NCI-H128 (cell line): ENCODE data around the gene ZNF48.

Source experiments
- DNase-seq: peaks from one replicate; lab custom pipeline; 2025; ENCODE audit not compliant: unreplicated experiment; lab: John Stamatoyannopoulos, UW

ZNF48 gene

DNA sequence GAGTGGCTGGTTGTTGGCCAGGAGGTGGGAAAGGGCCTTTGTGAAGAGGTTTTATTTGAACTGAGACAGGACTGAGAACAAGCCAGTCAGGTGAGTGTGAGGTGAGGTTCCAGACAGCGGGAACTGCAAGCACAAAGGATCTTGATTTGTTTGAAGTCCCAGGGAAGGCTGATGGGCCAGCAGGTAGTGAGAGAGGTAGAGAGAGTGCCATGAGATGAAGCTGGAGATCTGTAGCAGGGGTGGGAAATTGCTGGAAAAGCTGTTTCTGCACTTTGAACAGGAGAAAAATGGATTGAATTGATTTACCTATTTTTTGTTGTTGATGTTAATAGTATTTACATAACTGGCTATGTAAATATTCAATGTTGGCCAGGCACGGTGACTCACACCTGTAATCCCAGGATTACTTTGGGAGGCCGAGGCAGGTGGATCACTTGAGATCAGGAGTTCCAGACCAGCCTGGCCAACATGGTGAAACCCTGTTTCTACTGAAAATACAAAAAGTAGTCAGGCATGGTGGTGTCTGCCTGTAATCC, 42.4 kb downstream of the ZNF48 start:
- DNase-seq: no peak

DNA sequence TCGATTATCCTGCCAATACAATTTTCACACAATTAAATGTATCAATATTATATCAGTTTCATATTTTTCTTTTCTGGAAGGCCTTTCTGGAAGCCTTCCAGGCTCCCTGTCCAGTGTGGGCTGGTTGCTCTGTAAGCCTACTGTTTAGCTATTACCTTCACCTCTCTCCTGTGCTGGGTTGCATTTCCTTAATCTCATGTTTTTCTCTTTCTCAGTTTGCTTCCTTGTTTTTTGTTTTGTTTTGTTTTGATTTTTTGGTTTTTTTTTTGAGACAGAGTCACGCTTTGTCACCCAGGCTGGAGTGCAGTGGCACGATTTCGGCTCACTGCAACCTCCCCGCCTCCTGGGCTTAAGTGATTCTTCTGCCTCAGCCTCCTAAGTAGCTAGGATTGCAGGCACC, 43.6 kb downstream of the ZNF48 start:
- no peak for DNase-seq

DNA sequence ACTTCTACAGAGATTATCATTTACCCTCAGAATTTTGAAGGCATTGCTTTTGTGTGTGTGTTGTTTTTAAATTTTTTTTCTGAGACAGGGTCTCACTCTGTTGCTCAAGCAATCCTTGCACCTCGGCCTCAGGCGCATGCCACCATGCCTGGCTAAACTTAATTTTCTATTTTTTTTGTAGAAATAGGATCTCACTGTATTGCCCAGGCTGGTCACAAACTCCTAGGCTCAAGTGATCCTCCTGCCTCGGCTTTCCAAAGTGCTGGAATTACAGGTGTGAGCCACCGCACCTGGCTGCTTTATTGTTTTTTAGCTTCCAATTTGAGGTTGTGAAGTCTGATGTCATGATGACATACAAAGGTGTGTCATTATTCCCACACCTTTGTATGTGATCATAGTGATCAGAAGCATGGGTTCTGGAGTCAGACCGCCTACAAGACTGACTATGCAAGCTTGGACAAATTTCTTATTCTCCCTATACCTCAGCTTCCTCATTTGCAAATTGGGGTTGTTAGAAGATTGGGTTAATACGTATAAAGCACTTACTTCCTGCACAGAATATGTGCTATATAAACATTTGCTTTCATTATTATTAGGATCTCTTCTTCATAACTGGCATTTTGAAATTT, 44.6 kb downstream of the ZNF48 start:
- DNase-seq: no peak

DNA sequence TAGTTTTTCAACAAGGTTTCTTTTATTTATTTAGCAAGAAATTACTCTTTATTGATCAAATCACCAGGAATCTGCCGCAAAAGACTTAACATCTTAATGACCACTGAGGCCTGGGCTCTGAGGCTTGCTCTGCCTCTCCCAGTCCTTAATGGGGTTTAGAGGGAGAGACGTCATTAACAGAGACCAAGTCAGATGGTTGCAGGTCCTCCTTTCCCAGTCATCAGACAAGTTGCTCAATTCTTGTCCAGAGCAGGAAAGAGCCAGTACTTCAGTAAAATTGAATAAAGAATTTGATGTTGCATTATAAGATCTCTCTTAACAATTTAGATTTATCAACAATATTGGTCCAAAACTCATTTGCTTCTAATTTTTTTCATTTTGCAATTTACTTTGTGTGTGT, 48.4 kb downstream of the ZNF48 start:
- no peak for DNase-seq

DNA sequence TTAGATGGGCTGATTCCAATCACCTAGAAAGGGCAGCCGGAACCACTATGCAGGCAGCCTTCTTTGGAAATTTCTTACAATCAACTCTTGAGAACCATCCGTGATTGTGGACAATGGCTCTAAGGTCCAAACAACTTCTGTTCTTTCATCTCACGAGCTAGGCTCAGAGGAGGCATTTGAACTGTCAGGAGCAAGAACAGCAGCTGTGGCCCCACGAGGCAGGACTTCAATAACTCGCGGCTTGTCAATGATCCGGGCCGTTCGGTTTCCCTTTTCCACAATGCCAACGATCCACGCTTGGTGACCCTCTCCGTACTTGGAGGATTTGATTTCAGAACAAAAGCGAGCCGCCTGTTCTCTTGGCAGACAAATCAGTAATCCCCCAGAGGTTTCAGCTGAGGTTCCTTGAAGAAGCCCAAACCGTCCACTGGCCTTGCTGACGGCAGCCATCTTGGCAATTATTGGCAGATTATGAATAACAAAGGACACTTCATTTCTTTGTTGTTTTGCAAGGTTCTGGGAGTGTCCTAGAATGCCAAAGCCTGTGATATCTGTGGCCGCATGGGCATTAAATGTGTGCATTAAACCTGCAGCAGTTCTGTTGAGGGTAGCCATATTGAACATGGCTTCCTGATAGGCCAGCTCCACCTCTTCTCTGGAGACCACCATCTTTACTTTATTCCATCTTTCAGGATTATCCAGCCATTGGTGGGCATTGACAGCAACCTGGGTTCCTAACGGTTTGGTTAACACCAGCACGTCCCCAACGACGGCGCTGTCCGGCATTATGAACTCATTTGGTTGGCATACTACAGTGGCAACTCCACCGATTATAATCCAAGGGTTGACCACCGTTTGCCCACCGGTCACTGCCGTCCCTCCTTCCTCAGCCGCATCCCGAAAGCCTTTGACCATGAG, 49.3 kb downstream of the ZNF48 start:
- DNase-seq: no peak

DNA sequence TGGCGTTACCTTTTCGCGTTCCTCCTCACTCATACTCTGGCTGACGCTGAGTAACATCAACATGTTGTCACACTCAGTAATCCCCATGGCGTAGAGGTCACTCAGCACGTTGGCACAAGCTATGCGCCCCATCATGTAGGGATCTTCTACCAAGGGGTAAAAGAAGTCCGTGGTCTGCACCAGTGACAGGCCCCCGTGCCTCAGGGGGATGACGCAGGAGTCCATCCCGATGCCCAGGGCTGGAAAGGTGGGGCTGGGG, 49.9 kb downstream of the ZNF48 start:
- no peak for DNase-seq

DNA sequence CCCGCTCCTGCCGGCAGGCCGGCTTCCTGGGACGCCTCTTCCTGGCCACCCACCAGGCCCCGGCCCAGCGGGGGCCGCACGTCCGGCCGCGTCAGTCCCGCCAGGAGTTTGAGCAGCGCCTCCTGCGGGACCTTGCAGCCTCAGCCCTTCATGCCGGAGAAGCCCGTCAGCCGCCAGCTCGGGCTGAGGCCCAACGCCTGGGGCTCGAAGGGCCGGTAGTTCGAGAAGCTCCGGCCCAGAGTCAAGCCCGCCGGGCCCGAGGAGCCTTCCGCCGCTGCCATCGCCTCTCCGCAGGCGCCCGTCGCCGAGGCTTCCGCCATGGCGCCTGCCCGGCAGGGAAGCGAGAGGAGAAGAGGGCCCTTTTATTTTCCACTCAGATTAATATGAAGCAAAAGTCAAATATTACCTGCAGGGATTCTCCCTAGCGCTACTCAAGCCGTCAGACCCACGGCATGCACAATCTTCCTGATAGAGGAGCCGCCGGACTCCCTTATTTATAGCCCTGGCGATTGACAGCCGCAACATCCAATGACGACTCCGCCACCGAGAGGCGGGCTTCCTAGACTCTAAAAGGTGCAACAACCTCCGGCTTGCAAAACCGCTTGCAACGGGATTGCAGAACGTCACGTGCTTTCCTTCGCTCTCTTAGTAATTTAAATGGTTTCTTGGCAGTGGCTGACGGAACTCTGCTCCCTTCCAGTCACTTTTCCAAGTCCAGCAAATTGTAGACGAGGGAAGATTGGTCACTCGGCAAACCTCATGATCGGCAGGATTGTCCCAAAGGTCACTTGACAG, 50.4 kb downstream of the ZNF48 start, which contains the start of gene SEPHS2:
TSS of gene SEPHS2 (minus strand) at position 467 of the 795 bp plus-strand sequence. CDS start at position 320, 147 bp downstream.
- peak; percentile 91 for DNase-seq

DNA sequence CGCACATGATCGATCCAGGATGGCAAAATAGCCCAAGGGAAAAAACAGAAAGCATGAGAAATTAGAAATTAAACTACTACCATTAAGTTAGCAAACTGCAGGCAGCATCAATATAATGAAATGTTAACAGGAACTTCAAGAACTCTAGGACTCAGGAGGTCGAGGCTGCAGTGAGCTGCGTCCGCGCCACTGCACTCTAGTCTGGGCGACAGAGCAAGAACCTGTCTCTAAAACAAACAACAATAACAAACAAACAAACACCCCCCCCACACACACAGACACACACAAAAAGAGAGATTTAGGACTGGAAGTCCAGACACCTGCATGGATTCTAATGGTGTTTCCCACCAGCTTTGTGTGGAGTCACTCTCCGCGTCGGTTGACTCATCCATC, 51.0 kb downstream of the ZNF48 start:
- DNase-seq: no peak

DNA sequence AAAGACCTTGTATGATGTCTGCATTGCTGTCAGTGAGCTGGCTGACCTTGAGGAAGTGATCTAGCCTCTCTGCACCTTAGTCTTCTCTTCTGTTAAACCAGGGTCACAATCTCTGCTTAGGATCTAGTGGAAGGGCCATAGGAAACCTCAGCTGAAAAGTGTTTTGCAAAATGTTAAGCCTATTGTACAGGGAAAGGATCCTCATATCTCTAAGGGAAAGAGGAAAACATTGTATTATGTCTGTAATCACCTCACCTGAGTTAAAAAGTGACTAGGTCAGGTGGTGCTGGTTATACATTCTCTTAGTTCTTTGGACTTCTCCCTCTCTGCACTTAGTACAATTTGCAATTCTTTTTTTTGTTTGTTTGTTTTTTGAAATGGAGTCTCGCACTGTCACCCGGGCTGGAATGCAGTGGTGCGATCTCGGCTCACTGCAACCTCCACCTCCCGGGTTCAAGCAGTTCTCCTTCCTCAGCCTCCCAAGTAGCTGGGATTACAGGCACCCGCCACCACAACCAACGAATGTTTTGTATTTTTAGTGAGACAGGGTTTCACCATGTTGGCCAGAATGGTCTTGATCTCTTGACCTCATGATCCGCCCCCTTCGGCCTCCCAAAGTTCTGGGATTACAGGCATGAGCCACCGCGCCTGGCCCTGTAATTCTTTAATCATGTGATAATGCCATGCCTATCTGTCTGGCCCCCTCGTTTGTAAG, 52.4 kb downstream of the ZNF48 start:
- DNase-seq: no peak

DNA sequence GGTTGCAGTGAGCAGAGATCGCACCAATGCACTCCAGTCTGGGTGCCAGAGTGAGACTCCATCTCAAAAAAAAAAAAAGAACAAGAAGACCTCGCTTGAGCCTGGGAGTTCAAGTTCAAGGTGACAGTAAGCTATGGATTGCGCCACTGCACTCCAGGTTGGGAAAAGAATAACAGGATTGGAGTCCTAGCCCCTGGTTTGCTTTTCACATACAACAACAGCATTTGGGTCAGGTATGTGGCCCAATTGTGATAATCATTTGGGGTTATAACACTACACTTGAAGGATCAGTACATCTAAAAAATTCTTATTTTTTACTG, 53.9 kb downstream of the ZNF48 start:
- DNase-seq: no peak
